ENCODE data around the gene FAM136A. TPM values are rescaled to one million over a fixed set of nuclear protein-coding genes. Genes with fewer than 3 reads are reported as not detected.
A peak's percentile ranks its signal among the peaks of the same experiment; 100 is the strongest.

The FAM136A gene
- total and polyA plus RNA-seq, 3 experiments from 2014 or later, result 41.3 to 102 (median 99.4) TPM

DNA sequence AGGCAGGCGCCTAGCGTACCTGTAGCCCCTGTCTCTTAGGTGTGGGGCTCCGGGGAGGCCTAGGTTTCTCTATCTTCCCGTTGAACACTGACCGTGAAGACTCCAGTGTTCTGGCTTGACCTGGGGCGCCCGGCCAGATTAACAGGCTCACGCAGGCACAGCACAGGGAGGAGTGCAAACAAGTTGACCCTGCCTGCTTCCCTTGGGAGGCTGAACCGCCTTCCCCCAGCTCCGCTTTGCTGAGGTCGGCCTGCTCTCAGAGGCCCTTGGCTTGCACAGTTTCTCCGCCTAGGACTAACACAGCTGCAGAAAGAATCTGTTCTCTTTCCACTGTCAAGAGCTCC, 43.4 kb downstream of the FAM136A start:
- Histone ChIP-seq H3K9me3 (ENCODE audit: low read length) (no peaks in the 10 kb centered on the region), H3K27ac (ENCODE audit: low read depth, low read length) (peak overlapping the region; percentile 57), H3K36me3 (ENCODE audit: insufficient read depth, low read length) (no peaks in the 10 kb centered on the region), H3K27me3 (ENCODE audit: insufficient read depth, low read length, poor library complexity, severe bottlenecking) (no peaks in the 10 kb centered on the region), H3K4me1 (ENCODE audit: insufficient read depth, low read length) (peaks cover 17% of the 10 kb centered on the region), H3K4me3 (ENCODE audit: low read length) (peak overlapping the region; percentile 86)
- no peaks in the 10 kb centered on the region for H3K9me3 Mint-ChIP-seq
- H3K36me3 Mint-ChIP-seq, result peaks cover 0 to 43% (median 8%) of the 10 kb centered on the region in 3 donors
- no peak for DNase-seq
- H3K27me3 Mint-ChIP-seq, result no peaks in the 10 kb centered on the region
- ChIA-PET CTCF (interaction anchor here (0.9 to 2.5 kb wide), 7 partner anchors 9 to 207 kb away, joined by 3 to 19 read pairs (median 3); partner anchors contain the start of genes FAM136A, SNRPG and TIA1), POLR2A (interaction anchor here (1.1 to 2.1 kb wide), 6 partner anchors 10 to 344 kb away, joined by 3 to 24 read pairs (median 12); partner anchors contain the start of genes C2orf42, MXD1, SNRPG and TIA1)
- H3K4me3 Mint-ChIP-seq, result peak overlapping the region; percentile 89 to 96 (median 92)
- peak overlapping the region in 7 of 8 donors; percentile 53 to 90 (median 75) for H3K27ac Mint-ChIP-seq
- H3K4me1 Mint-ChIP-seq, result peaks cover 26 to 52% (median 37%) of the 10 kb centered on the region in 3 donors

DNA sequence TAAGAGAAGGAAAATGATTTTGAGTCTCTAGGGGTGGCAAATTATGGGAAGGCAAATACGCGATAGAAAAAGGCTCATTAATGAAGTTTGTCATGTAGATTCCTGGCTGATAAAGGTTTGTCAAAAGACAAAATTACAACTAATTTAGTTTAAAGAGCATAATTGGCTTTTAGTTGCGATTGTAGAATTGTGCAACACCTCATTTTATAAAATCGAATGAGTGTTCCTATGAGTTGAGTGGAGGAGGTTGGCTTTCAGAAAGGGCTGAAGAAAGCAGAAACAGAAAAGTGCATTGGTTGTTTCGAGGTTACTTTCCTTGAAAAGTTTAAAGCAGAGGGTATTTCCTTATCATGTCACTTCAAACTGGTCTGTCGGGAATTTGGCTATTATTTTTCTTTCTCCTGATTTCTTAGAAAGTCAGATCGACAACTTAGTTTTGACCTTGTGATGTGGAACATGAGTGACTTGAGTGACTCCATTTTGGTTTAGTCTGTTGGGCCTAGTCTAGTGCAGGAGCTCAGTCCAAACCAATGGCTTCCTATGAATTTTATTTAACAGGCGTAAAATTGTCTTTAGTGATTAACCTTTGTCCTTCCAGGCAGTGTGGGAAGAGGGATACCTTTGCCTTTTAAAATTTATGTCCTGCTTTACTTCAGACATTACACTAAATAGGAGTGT, 46.1 kb downstream of the FAM136A start:
- H3K9me3 Mint-ChIP-seq, result no peaks in the 10 kb centered on the region
- no peak for DNase-seq
- peaks cover 18 to 32% (median 25%) of the 10 kb centered on the region in 3 donors for H3K4me1 Mint-ChIP-seq
- Histone ChIP-seq H3K9me3 (ENCODE audit: low read length) (no peaks in the 10 kb centered on the region), H3K4me1 (ENCODE audit: insufficient read depth, low read length) (peaks cover 17% of the 10 kb centered on the region), H3K27me3 (ENCODE audit: insufficient read depth, low read length, poor library complexity, severe bottlenecking) (no peaks in the 10 kb centered on the region), H3K4me3 (ENCODE audit: low read length) (no peak overlapping the region), H3K36me3 (ENCODE audit: insufficient read depth, low read length) (no peaks in the 10 kb centered on the region), H3K27ac (ENCODE audit: low read depth, low read length) (no peak overlapping the region)
- no peak overlapping the region for H3K27ac Mint-ChIP-seq
- H3K4me3 Mint-ChIP-seq, result peak overlapping the region in 5 of 7 donors; percentile 6 to 83 (median 51)
- no peaks in the 10 kb centered on the region for H3K27me3 Mint-ChIP-seq
- peaks cover 0 to 23% (median 0%) of the 10 kb centered on the region in 3 donors for H3K36me3 Mint-ChIP-seq
- ChIA-PET CTCF (no interaction called here), POLR2A (no interaction called here)

DNA sequence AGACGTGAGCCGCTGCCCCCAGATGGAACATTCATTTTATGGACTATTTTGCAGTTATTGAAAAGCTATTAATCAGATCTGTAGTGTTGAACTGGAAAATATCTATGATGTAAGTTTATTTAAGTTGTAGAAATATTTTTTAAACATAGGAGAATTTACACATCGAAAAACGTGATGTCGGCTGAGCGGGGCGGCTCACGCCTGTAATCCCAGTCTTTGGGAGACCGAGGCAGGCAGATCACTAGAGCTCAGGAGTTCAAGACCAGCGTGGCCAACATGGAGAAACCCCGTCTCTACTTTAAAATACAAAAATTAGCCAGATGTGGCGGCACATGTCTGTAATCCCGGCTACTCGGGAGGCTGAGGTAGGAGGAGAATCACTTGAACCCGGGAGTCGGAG, 51.4 kb downstream of the FAM136A start:
- peaks cover 0 to 20% (median 0%) of the 10 kb centered on the region in 3 donors for H3K36me3 Mint-ChIP-seq
- no peaks in the 10 kb centered on the region for H3K36me3 ChIP-seq (ENCODE audit: insufficient read depth, low read length)
- H3K4me1 Mint-ChIP-seq, result peaks cover 22 to 25% (median 22%) of the 10 kb centered on the region in 3 donors
- POLR2A ChIA-PET, result no interaction called here
- peak overlapping the region in 2 of 8 donors; percentile 62 to 65 for H3K27ac Mint-ChIP-seq
- H3K4me3 Mint-ChIP-seq, result no peak overlapping the region
- H3K4me1 ChIP-seq (ENCODE audit: insufficient read depth, low read length), result peaks cover 17% of the 10 kb centered on the region
- no peaks in the 10 kb centered on the region for H3K27me3 ChIP-seq (ENCODE audit: insufficient read depth, low read length, poor library complexity, severe bottlenecking)
- CTCF ChIA-PET, result interaction anchor here (2.6 kb wide), 1 partner anchor 8 kb away, joined by 19 read pairs; the partner anchor contains the start of gene PCYOX1
- no peak overlapping the region for H3K27ac ChIP-seq (ENCODE audit: low read depth, low read length)
- H3K4me3 ChIP-seq (ENCODE audit: low read length), result no peak overlapping the region
- peaks cover 0 to 4% of the 10 kb centered on the region in 2 donors for H3K27me3 Mint-ChIP-seq
- no peak for DNase-seq
- no peaks in the 10 kb centered on the region for H3K9me3 ChIP-seq (ENCODE audit: low read length)
- peaks cover 0 to 4% (median 0%) of the 10 kb centered on the region in 5 donors for H3K9me3 Mint-ChIP-seq

DNA sequence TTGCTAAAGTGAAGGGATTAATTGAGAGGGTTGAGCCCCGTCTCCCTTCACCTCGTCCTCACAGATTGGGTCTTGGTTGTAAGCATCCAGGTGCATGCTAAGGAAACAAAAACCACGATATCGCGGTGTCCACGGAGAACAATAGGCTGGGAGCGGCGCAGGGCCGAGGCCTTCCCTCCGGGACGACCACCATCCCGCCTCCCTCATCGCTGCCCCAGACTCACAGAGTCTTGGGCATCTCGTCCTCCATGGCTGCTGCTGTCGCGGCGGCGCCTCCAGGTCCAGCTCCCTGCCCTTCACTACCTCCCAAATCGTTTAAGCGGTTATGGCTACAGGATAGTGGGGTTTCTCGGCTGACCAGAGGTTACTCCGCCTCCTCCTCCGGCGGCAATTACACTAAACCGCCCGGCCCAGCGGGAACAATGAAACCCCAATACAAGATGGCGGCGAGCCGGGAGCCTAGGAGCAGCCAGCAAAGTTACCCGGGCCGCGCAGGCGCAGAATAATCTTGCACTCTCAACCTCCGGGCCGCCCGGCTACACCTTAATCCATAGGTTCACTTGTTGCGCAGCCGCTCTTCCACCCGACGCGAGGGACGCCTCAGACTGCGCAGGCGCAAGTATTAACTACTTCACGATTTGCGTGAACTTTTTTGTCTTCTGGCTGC, 53.6 kb downstream of the FAM136A start, which contains the start of gene TIA1:
TIA1 (minus strand) TSS at position 448 of the 667 bp plus-strand sequence; CDS start at position 250, 198 bp downstream.
- Mint-ChIP-seq H3K27ac (peak within 1 kb of the TSS; percentile 94 to 100 (median 98)), H3K4me3 (peak within 1 kb of the TSS; percentile 90 to 98 (median 95)), H3K27me3 (peaks cover 0 to 4% of the 10 kb centered on the region in 2 donors), H3K4me1 (peaks cover 39 to 47% (median 43%) of the 10 kb centered on the region in 3 donors), H3K9me3 (peaks cover 0 to 4% (median 0%) of the 10 kb centered on the region in 5 donors), H3K36me3 (peaks cover 0 to 28% (median 0%) of the 10 kb centered on the region in 3 donors)
- CTCF ChIA-PET, result interaction anchor here (2.6 kb wide), 1 partner anchor 10 kb away, joined by 19 read pairs; the partner anchor contains the start of gene PCYOX1
- H3K4me3 ChIP-seq (ENCODE audit: low read length), result peak within 1 kb of the TSS; percentile 98
- POLR2A ChIA-PET, result interaction anchor here (0.6 to 1.6 kb wide), 4 partner anchors 10 to 391 kb away, joined by 3 to 12 read pairs (median 3); partner anchors contain the start of genes MXD1 and PCYOX1
- no peaks in the 10 kb centered on the region for H3K9me3 ChIP-seq (ENCODE audit: low read length)
- H3K4me1 ChIP-seq (ENCODE audit: insufficient read depth, low read length), result peaks cover 33% of the 10 kb centered on the region
- H3K27me3 ChIP-seq (ENCODE audit: insufficient read depth, low read length, poor library complexity, severe bottlenecking), result no peaks in the 10 kb centered on the region
- no peaks in the 10 kb centered on the region for H3K36me3 ChIP-seq (ENCODE audit: insufficient read depth, low read length)
- H3K27ac ChIP-seq (ENCODE audit: low read depth, low read length), result peak within 1 kb of the TSS; percentile 96
- DNase-seq, result peak; percentile 96 to 100 (median 98)

DNA sequence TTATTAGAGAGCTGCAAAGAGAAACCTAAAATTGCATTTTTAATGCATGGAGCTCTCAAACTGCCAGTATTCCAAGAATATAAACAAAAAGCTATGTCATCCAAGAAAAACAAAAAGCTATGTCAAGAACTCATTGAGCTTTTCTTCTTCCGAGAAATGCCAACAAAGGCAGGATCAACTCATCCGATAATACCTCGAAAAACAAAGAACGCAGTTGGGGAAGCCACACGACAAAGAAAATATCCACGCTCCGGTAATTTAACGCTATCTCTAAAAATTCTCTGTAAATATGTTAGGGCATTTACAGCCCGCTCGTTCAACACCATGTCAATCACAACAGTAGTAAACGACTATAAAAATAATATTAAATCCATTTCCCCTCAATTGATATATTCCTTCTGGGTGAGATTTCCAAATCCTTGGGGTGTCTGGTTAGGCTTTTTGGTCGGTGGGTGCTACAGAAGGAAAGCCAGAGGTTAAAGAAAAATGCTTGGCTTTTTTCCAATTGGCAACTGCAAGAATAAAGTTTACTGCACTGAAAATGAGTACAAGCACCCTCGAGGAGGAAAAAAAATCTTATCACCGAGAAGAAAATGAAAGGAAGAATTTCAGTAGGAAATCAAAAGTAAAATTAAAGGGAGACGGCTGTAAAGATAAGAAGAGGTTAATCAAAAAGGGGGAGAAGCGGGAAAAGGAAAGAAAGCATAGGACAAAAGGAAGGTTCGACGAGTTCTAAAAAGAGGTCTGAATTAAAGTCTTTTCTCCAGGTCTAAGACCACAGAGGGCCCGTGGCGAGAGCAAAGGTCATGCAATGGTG, 54.3 kb downstream of the FAM136A start:
- DNase-seq, result peak in 1 of 5 donors; percentile 6
- H3K4me3 Mint-ChIP-seq, result peak overlapping the region; percentile 90 to 98 (median 95)
- H3K36me3 Mint-ChIP-seq, result peaks cover 0 to 32% (median 0%) of the 10 kb centered on the region in 3 donors

More for the DNA sequence above, 54.3 kb downstream of the FAM136A start:
- Mint-ChIP-seq H3K27me3 (peaks cover 0 to 4% of the 10 kb centered on the region in 2 donors), H3K9me3 (peaks cover 0 to 4% (median 0%) of the 10 kb centered on the region in 5 donors), H3K27ac (peak overlapping the region; percentile 94 to 100 (median 98)), H3K4me1 (peaks cover 44 to 54% (median 50%) of the 10 kb centered on the region in 3 donors)
- peaks cover 33% of the 10 kb centered on the region for H3K4me1 ChIP-seq (ENCODE audit: insufficient read depth, low read length)
- ChIA-PET POLR2A (interaction anchor here (0.5 to 1.6 kb wide), 8 partner anchors 10 to 391 kb away, joined by 3 to 12 read pairs (median 3); partner anchors contain the start of genes C2orf42, MXD1 and PCYOX1), CTCF (interaction anchor here (0.9 to 2.6 kb wide), 3 partner anchors 10 to 54 kb away, joined by 3 to 19 read pairs (median 6); partner anchors contain the start of genes FAM136A and PCYOX1)
- no peaks in the 10 kb centered on the region for H3K36me3 ChIP-seq (ENCODE audit: insufficient read depth, low read length)
- no peaks in the 10 kb centered on the region for H3K9me3 ChIP-seq (ENCODE audit: low read length)
- H3K27me3 ChIP-seq (ENCODE audit: insufficient read depth, low read length, poor library complexity, severe bottlenecking), result no peaks in the 10 kb centered on the region
- H3K27ac ChIP-seq (ENCODE audit: low read depth, low read length), result peak overlapping the region; percentile 96
- H3K4me3 ChIP-seq (ENCODE audit: low read length), result peak overlapping the region; percentile 98

Other genes with a start within 250 kb of the FAM136A start
- gene PCBP1, start 214.6 kb downstream of the FAM136A start, total RNA-seq, result 100 to 1,000 TPM; 428 to 434 TPM
- 161 TPM for gene PCBP1, start 214.6 kb downstream of the FAM136A start, polyA plus RNA-seq
- gene C2orf42, start 111.0 kb downstream of the FAM136A start, total RNA-seq, result 10 to 100 TPM; 29.1 to 34.6 TPM
- 31.4 TPM for gene C2orf42, start 111.0 kb downstream of the FAM136A start, polyA plus RNA-seq
- gene TIA1, start 53.4 kb downstream of the FAM136A start, total RNA-seq, result 10 to 100 TPM; 88.1 to 98.7 TPM
- 46.8 TPM for gene TIA1, start 53.4 kb downstream of the FAM136A start, polyA plus RNA-seq
- gene PCYOX1, start 43.9 kb downstream of the FAM136A start, total RNA-seq, result 10 to 100 TPM; 15.2 to 18.8 TPM
- 27.7 TPM for gene PCYOX1, start 43.9 kb downstream of the FAM136A start, polyA plus RNA-seq
- 100 to 1,000 TPM; 497 to 551 TPM for gene SNRPG, start 8.3 kb downstream of the FAM136A start, total RNA-seq
- 267 TPM for gene SNRPG, start 8.3 kb downstream of the FAM136A start, polyA plus RNA-seq